H1 (cell line): ENCODE measurements around the gene MRPS35. TPM values are rescaled to one million over a fixed set of nuclear protein-coding genes. Genes with fewer than 3 reads are reported as not detected.

Source experiments
- BRCA1 ChIP-seq: IDR thresholded peaks from 2 replicates; pipeline ENCODE4 v1.6.1; 2012; ENCODE audit warnings: low read depth, low read length, improper control_type of control experiment
- CBX5 ChIP-seq: fragments of 300-800, 300-1000 bp; sonication (generic); IDR thresholded peaks from 2 replicates; pipeline ENCODE4 v1.7.1; 2016; ENCODE audit warnings: antibody characterized with exemption, low read length, low read depth
- CHD7 ChIP-seq: fragments of 300-600 bp; sonication (generic); IDR thresholded peaks from 2 replicates; pipeline ENCODE4 v1.7.1; 2012; ENCODE audit warnings: low read length, moderate library complexity, mild to moderate bottlenecking, inconsistent platforms; ENCODE audit not compliant: insufficient replicate concordance
- CREB1 ChIP-seq: IDR thresholded peaks from 2 replicates; pipeline ENCODE4 v1.6.1; 2012; ENCODE audit warnings: inconsistent platforms
- CTBP2 ChIP-seq: IDR thresholded peaks from 2 replicates; pipeline ENCODE4 v1.7.0; 2011; ENCODE audit warnings: borderline replicate concordance, mild to moderate bottlenecking, moderate library complexity, mixed read lengths, low read length; ENCODE audit not compliant: insufficient read depth, insufficient read length
- MAX ChIP-seq: IDR thresholded peaks from 2 replicates; pipeline ENCODE4 v1.6.1; 2012; ENCODE audit warnings: inconsistent platforms
- NANOG ChIP-seq: IDR thresholded peaks from 2 replicates; pipeline ENCODE4 v1.6.1; 2011; ENCODE audit warnings: low read length, low read depth, mild to moderate bottlenecking, inconsistent platforms; ENCODE audit not compliant: insufficient read depth, poor library complexity, severe bottlenecking
- POLR2A ChIP-seq, 2 experiments: IDR thresholded peaks; 1 replicate in 1 of 2; 2 replicates in 1 of 2; pipeline ENCODE4 v1.6.1; 2011; ENCODE audit warnings: low read depth in 2 of 2, low read length in 2 of 2, mild to moderate bottlenecking in 2 of 2; ENCODE audit errors: control extremely low read depth in 1 of 2
- SP1 ChIP-seq: IDR thresholded peaks from 2 replicates; pipeline ENCODE4 v1.6.1; 2011; ENCODE audit warnings: low read depth, low read length
- TBP ChIP-seq: IDR thresholded peaks from 2 replicates; pipeline ENCODE4 v1.6.1; 2011; ENCODE audit warnings: low read depth, low read length, improper control_type of control experiment
- YY1 ChIP-seq: IDR thresholded peaks from 2 replicates; pipeline ENCODE4 v1.6.1; 2011; ENCODE audit warnings: low read depth, mild to moderate bottlenecking, low read length
- polyA plus RNA-seq, 7 experiments: library from polyadenylated mRNA; depleted of rRNA in 3 of 7; stranded (reverse) in 5 of 7; unstranded in 2 of 7; fragments of >200 nt in 5 of 7; fragments of 200-250 nt in 2 of 7; gene quantifications; 1 replicate in 5 of 7; 2 replicates in 1 of 7; 4 replicates in 1 of 7; pipeline versions ENCODE4 v1.2.1 to v1.2.3, GENCODE V29; 2011 to 2013; ENCODE audit warnings: missing spikeins in 2 of 7, mixed read lengths in 2 of 7
- total RNA-seq: library from RNA; stranded (reverse); fragmentation: NEBNext Ultra II Directional; extraction: Animal tissue kit (Norgen Biotek cat#: 25700); gene quantifications from 2 replicates; pipeline ENCODE4 v1.2.1, GENCODE V29; 2021

Gene MRPS35
- total and polyA plus RNA-seq, 2 of the 8 experiments (the other 6 are each of a cell fraction or from before 2014, with no cell fraction given), result 26.8 to 47.9 TPM

GRCh38 chr12:27710592-27711316 is at the start of gene MRPS35 (continued):
- TF ChIP-seq MAX, result peak; percentile 96
- TF ChIP-seq CTBP2, result no peak
- TF ChIP-seq CHD7, result no peak
- TF ChIP-seq TBP, result peak; percentile 84
- peak; percentile 58; the same call in 1 of the 2 replicates for TF ChIP-seq CREB1
- no peak for TF ChIP-seq BRCA1
- TF ChIP-seq POLR2A (IDR thresholded peaks at IDR 0.05; ENCODE audit: control extremely low read depth in 1 of 2, low read depth in 2 of 2, low read length in 2 of 2), result peak; percentile 95 to 97
- no peak for TF ChIP-seq CBX5
- no peak for TF ChIP-seq NANOG
- no peak for TF ChIP-seq SP1
- TF ChIP-seq YY1, result peak; percentile 98
